HepG2 (cell line): Measurements from ENCODE around the gene CNPY4. TPM values are rescaled to one million over a fixed set of nuclear protein-coding genes. Genes with fewer than 3 reads are reported as not detected.

Experiments
- ATAC-seq: fragments of 200-7000 bp; cut with Tn5 transposase; 3 replicates; pipeline ENCODE4 v1.9.1; 2020; ENCODE audit warnings: mild to moderate bottlenecking, moderate library complexity
- BruUV-seq: library from RNA; stranded (reverse); fragments of 400-500 nt; replicated peaks from 2 replicates; lab custom pipeline; 2021; lab: Mats Ljungman, UMichigan
- CTCF ChIA-PET: fragments of 300-600 bp; formaldehyde crosslinking; extraction: SDS; loops from one replicate; lab custom pipeline; 2021; ENCODE audit warnings: low total read pairs, inconsistent platforms, low intra/inter-chr PET ratio; lab: Yijun Ruan, JAX
- POLR2A ChIA-PET: fragments of 350-600 bp; sonication (Branson Sonifier 250); formaldehyde crosslinking; loops from one replicate; lab custom pipeline; 2020; ENCODE audit warnings: antibody characterized with exemption, inconsistent platforms; lab: Yijun Ruan, JAX
- DNase-seq: peaks from one replicate; pipeline ENCODE4 v3.0.0-alpha.2; 2015; ENCODE audit warnings: low spot score
- FAIRE-seq: peaks from 3 replicates; lab custom pipeline; 2011; peaks lifted over from hg19 to GRCh38; lab: Jason Lieb, UNC
- H2AFZ ChIP-seq: one replicate; pipeline ENCODE4 v1.6.1; 2011; ENCODE audit warnings: low read length, inconsistent platforms
- H3K27ac ChIP-seq: fragments of 300-600 bp; 3 replicates; pipeline ENCODE4 v1.8.0; 2011; ENCODE audit warnings: mixed run types, mild to moderate bottlenecking, mixed read lengths, low read length, inconsistent platforms; ENCODE audit not compliant: insufficient read depth; ENCODE audit errors: extremely low read length
- H3K27me3 ChIP-seq, 2 experiments: fragments of 200-600 bp in 1 of 2; 2 replicates in 1 of 2; 3 replicates in 1 of 2; pipeline versions ENCODE4 v1.6.0 to v1.8.0; 2011; ENCODE audit warnings: low read length in 2 of 2, mild to moderate bottlenecking in 2 of 2, moderate library complexity in 2 of 2, inconsistent platforms in 1 of 2; ENCODE audit not compliant: insufficient read depth in 2 of 2, control insufficient read depth in 1 of 2
- H3K36me3 ChIP-seq, 2 experiments: fragments of 200-600 bp in 1 of 2; replicated peaks in 1 of 2; 2 replicates in 1 of 2; 3 replicates in 1 of 2; pipeline versions ENCODE4 v1.5.1 to v1.8.0; 2011; ENCODE audit warnings: low read length in 2 of 2, inconsistent platforms in 1 of 2; ENCODE audit not compliant: insufficient read depth in 2 of 2, control insufficient read depth in 1 of 2
- H3K4me1 ChIP-seq: 2 replicates; pipeline ENCODE4 v1.5.1; 2012; ENCODE audit warnings: low read length, inconsistent platforms; ENCODE audit not compliant: insufficient read depth
- H3K4me2 ChIP-seq: 2 replicates; pipeline ENCODE4 v1.6.0; 2011; ENCODE audit warnings: low read depth, low read length, inconsistent platforms
- H3K4me3 ChIP-seq, 3 experiments: fragments of 200-600 bp in 1 of 3; sonication (generic), shearing (Covaris generic) in 1 of 3; replicated peaks in 1 of 3; 2 replicates each; pipeline ENCODE4 v1.5.1; 2011 to 2016; ENCODE audit warnings: low read length in 3 of 3, inconsistent platforms in 2 of 3, low read depth in 2 of 3, mild to moderate bottlenecking in 2 of 3, control low read depth in 1 of 3, mixed read lengths in 1 of 3; ENCODE audit not compliant: insufficient read depth in 1 of 3
- H3K79me2 ChIP-seq: one replicate; pipeline ENCODE4 v1.6.1; 2011; ENCODE audit warnings: low read length, inconsistent platforms; ENCODE audit not compliant: insufficient read depth
- H3K9ac ChIP-seq: 2 replicates; pipeline ENCODE4 v1.6.0; 2011; ENCODE audit warnings: mild to moderate bottlenecking, low read depth, low read length, inconsistent platforms; ENCODE audit not compliant: insufficient read depth
- H3K9me3 ChIP-seq: 2 replicates; pipeline ENCODE4 v1.5.1; 2012; ENCODE audit warnings: mild to moderate bottlenecking, low read length
- H4K20me1 ChIP-seq: 2 replicates; pipeline ENCODE4 v1.6.0; 2011; ENCODE audit warnings: inconsistent platforms, mild to moderate bottlenecking, low read length, moderate library complexity; ENCODE audit not compliant: insufficient read depth
- ATF7 ChIP-seq, 2 experiments: fragments of 450-650 bp in 1 of 2; sonication (generic) in 1 of 2; formaldehyde crosslinking in 1 of 2; IDR thresholded peaks; 2 replicates each; pipeline versions ENCODE4 v1.4.0 to v1.6.1; 2016 to 2020; ENCODE audit warnings: antibody characterized with exemption in 1 of 2, mild to moderate bottlenecking in 1 of 2, missing genetic modification reagents in 1 of 2
- ETS1 ChIP-seq: sonication (generic); formaldehyde crosslinking; IDR thresholded peaks from 2 replicates; pipeline ENCODE4 v1.4.0; 2020; ENCODE audit warnings: missing genetic modification reagents
- ETV5 ChIP-seq: IDR thresholded peaks from 2 replicates; pipeline ENCODE4 v1.6.1; 2018; ENCODE audit warnings: missing biosample characterization, missing genetic modification reagents, inconsistent platforms, borderline replicate concordance
- GATAD2A ChIP-seq: IDR thresholded peaks from 2 replicates; pipeline ENCODE4 v1.6.1; 2016
- IKZF1 ChIP-seq: fragments of 450-650 bp; IDR thresholded peaks from 2 replicates; pipeline ENCODE4 v1.7.1; 2016
- RERE ChIP-seq: IDR thresholded peaks from 2 replicates; pipeline ENCODE4 v1.6.1; 2016; ENCODE audit warnings: low read depth, missing genetic modification reagents, missing compliant biosample characterization
- RXRA ChIP-seq: sonication (generic); formaldehyde crosslinking; IDR thresholded peaks from 2 replicates; pipeline ENCODE4 v1.5.1; 2020; ENCODE audit warnings: missing genetic modification reagents
- SALL1 ChIP-seq: sonication (generic); formaldehyde crosslinking; IDR thresholded peaks from 2 replicates; pipeline ENCODE4 v1.8.0; 2022; ENCODE audit warnings: mild to moderate bottlenecking, missing genetic modification reagents
- SP4 ChIP-seq: sonication (generic); formaldehyde crosslinking; IDR thresholded peaks from 2 replicates; pipeline ENCODE4 v1.8.1; 2023; ENCODE audit warnings: mild to moderate bottlenecking, missing genetic modification reagents
- SP5 ChIP-seq: IDR thresholded peaks from 2 replicates; pipeline ENCODE4 v1.6.1; 2016; ENCODE audit warnings: low read depth, borderline replicate concordance
- TAF1 ChIP-seq: sonication (generic); formaldehyde crosslinking; IDR thresholded peaks from 2 replicates; pipeline ENCODE4 v1.4.0; 2020; ENCODE audit warnings: missing genetic modification reagents
- TBX2 ChIP-seq: sonication (generic); formaldehyde crosslinking; IDR thresholded peaks from 2 replicates; pipeline ENCODE4 v1.5.0; 2020; ENCODE audit warnings: missing genetic modification reagents, mild to moderate bottlenecking, borderline replicate concordance
- ZBTB20 ChIP-seq: sonication (generic); formaldehyde crosslinking; IDR thresholded peaks from 2 replicates; pipeline ENCODE4 v1.8.1; 2023; ENCODE audit warnings: missing genetic modification reagents, low read depth, mild to moderate bottlenecking, borderline replicate concordance
- ZNF121 ChIP-seq: sonication (generic); formaldehyde crosslinking; IDR thresholded peaks from 2 replicates; pipeline ENCODE4 v1.5.0; 2020; ENCODE audit warnings: mild to moderate bottlenecking, missing genetic modification reagents
- ZNF225 ChIP-seq: sonication (generic); formaldehyde crosslinking; IDR thresholded peaks from 2 replicates; pipeline ENCODE4 v1.4.0; 2020; ENCODE audit warnings: mild to moderate bottlenecking, missing genetic modification reagents
- ZNF740 ChIP-seq: sonication (generic); formaldehyde crosslinking; IDR thresholded peaks from 2 replicates; pipeline ENCODE4 v1.4.0; 2020; ENCODE audit warnings: missing genetic modification reagents
- ZNF746 ChIP-seq: sonication (generic); formaldehyde crosslinking; IDR thresholded peaks from 2 replicates; pipeline ENCODE4 v1.8.0; 2022; ENCODE audit warnings: mild to moderate bottlenecking, missing genetic modification reagents
- WGBS: methylation state at CpG from one replicate; pipeline ENCODE4 v1.1.6; 2017; ENCODE audit warnings: low lambda C conversion rate; 5-methylcytosine and 5-hydroxymethylcytosine counted together
- in situ Hi-C: cut with HindIII; loops from 2 replicates; pipeline ENCODE4 v1.10.0; 2017; ENCODE audit warnings: low pct_unique_long_range_greater_than_20kb; ENCODE audit not compliant: extremely low pct_ligation_motif_present
- intact Hi-C: fragments of 100-400 bp; cut with micrococcal nuclease; formaldehyde crosslinking; loops from one replicate; pipeline ENCODE4 v1.10.0; 2022; ENCODE audit not compliant: unreplicated experiment
- polyA plus RNA-seq, 8 experiments: library from polyadenylated mRNA; depleted of rRNA in 3 of 8; stranded (reverse) in 7 of 8; unstranded in 1 of 8; fragments of >200 nt; fragmentation: Illumina TruSeq in 4 of 8; extraction: Trizol in 4 of 8; gene quantifications; 2 replicates each; pipeline versions ENCODE4 v1.2.1 to v1.2.3, GENCODE V29; 2011 to 2016; ENCODE audit warnings: low read depth in 4 of 8, missing spikeins in 1 of 8, mixed read lengths in 1 of 8; ENCODE audit not compliant: insufficient read depth in 1 of 8
- total RNA-seq, 5 experiments: library from RNA; depleted of rRNA; stranded (reverse); fragments of >200 nt; fragmentation: Illumina TruSeq; extraction: Trizol; gene quantifications; 2 replicates each; pipeline ENCODE4 v1.2.3, GENCODE V29; 2016; ENCODE audit warnings: low read depth in 1 of 5

The CNPY4 gene
- total and polyA plus RNA-seq, 2 of the 13 experiments (the other 11 are each of a cell fraction or from before 2014, with no cell fraction given) = 6.2 to 12.7 TPM

- DNase-seq (peak; percentile 85), FAIRE-seq (peak; percentile 65), ATAC-seq (peak; percentile 67)
- ChIA-PET CTCF (no interaction called here), POLR2A (interaction anchor here (0.9 to 2.1 kb wide), 4 partner anchors 9 to 57 kb away, joined by 3 to 25 read pairs (median 4); partner anchors contain the start of gene LAMTOR4)
- Histone ChIP-seq H3K36me3 (peaks cover 6 to 24% of the 10 kb centered on the region in 2 experiments), H3K27ac (peak overlapping the region; percentile 80), H3K79me2 (peaks cover under 1% of the 10 kb centered on the region), H3K4me3 (peak overlapping the region; percentile 90 to 99 (median 92)), H3K27me3 (peaks cover 0 to 7% of the 10 kb centered on the region in 2 experiments; a peak in 1 of 5 replicates), H3K9ac (peak overlapping the region; percentile 90), H3K4me1 (peaks cover 56% of the 10 kb centered on the region), H3K9me3 (no peaks in the 10 kb centered on the region), H3K4me2 (peak overlapping the region; percentile 75), H4K20me1 (peaks cover 6% of the 10 kb centered on the region; the same call in 1 of the 2 replicates), H2AFZ (no peak overlapping the region)
- in situ Hi-C loops (no loop called here), intact Hi-C loops (no loop called here)
- BruUV-seq = TSS peak; percentile 59
- WGBS = 14% methylated on average over 18 of the region's 32 CpGs
- TF ChIP-seq GATAD2A (peak; percentile 36), ZNF740 (CRISPR knock-in tag) (0 out of 2 replicates have a peak, but pooled peaks have one; percentile 34), SP4 (CRISPR knock-in tag) (no peak), ATF7 (IDR thresholded peaks at IDR 0.05) (peak; percentile 89), ATF7 (CRISPR knock-in tag; IDR thresholded peaks at IDR 0.05) (peak; percentile 95), RXRA (CRISPR knock-in tag) (peak; percentile 94), RERE (CRISPR knock-in tag) (peak; percentile 35; the same call in 1 of the 2 replicates), ETV5 (CRISPR knock-in tag) (peak; percentile 50), ZNF225 (CRISPR knock-in tag) (0 out of 2 replicates have a peak, but pooled peaks have one; percentile 29), TAF1 (CRISPR knock-in tag) (0 out of 2 replicates have a peak, but pooled peaks have one; percentile 19), TBX2 (peak; percentile 69; the same call in 1 of the 2 replicates), ZNF121 (no peak), SP5 (peak; percentile 52; the same call in 1 of the 2 replicates), IKZF1 (no peak), ZNF746 (CRISPR knock-in tag) (no peak), ZBTB20 (CRISPR knock-in tag) (no peak), ETS1 (0 out of 2 replicates have a peak, but pooled peaks have one; percentile 42), SALL1 (CRISPR knock-in tag) (peak; percentile 38; the same call in 1 of the 2 replicates)
These were observed 38.1 kb downstream of the CNPY4 start for GRCh38 chr7:100157334-100158228.
